DND-41 (cell line): ENCODE measurements around the gene PDS5B.
A peak's percentile ranks its signal among the peaks of the same experiment; 100 is the strongest.

Source experiments
- ATAC-seq: fragments of 200-7000 bp; cut with Tn5 transposase; 3 replicates; pipeline ENCODE4 v1.9.1; 2021; ENCODE audit warnings: low read depth; ENCODE audit not compliant: insufficient read depth
- DNase-seq: peaks from one replicate; pipeline ENCODE4 v3.0.0-alpha.2; 2020
- H2AFZ ChIP-seq: 2 replicates; pipeline ENCODE4 v1.6.0; 2012; ENCODE audit warnings: low read depth, low read length
- H3K27ac ChIP-seq: 2 replicates; pipeline ENCODE4 v1.5.1; 2012; ENCODE audit warnings: low read length, inconsistent platforms
- H3K27me3 ChIP-seq: fragments of 200-600 bp; sonication (generic); 2 replicates; pipeline ENCODE4 v1.6.0; 2012; ENCODE audit warnings: low read length, mild to moderate bottlenecking, inconsistent platforms; ENCODE audit not compliant: insufficient read depth, poor library complexity
- H3K36me3 ChIP-seq: 2 replicates; pipeline ENCODE4 v1.5.1; 2012; ENCODE audit warnings: low read length, inconsistent platforms; ENCODE audit not compliant: insufficient read depth
- H3K4me1 ChIP-seq: 2 replicates; pipeline ENCODE4 v1.5.1; 2012; ENCODE audit warnings: mild to moderate bottlenecking, low read length; ENCODE audit not compliant: insufficient read depth
- H3K4me2 ChIP-seq: 2 replicates; pipeline ENCODE4 v1.6.0; 2012; ENCODE audit warnings: mild to moderate bottlenecking, moderate library complexity, low read length, inconsistent platforms; ENCODE audit not compliant: insufficient read depth
- H3K4me3 ChIP-seq, 2 experiments: fragments of 200-600 bp in 1 of 2; shearing (Covaris generic) in 1 of 2; 2 replicates each; pipeline ENCODE4 v1.5.1; 2012 to 2016; ENCODE audit warnings: inconsistent platforms in 2 of 2, low read length in 2 of 2, mild to moderate bottlenecking in 2 of 2, low read depth in 1 of 2, moderate library complexity in 1 of 2
- H3K79me2 ChIP-seq: 2 replicates; pipeline ENCODE4 v1.6.0; 2012; ENCODE audit warnings: low read length, inconsistent platforms; ENCODE audit not compliant: insufficient read depth
- H3K9ac ChIP-seq: 2 replicates; pipeline ENCODE4 v1.6.0; 2012; ENCODE audit warnings: low read depth, mild to moderate bottlenecking, inconsistent platforms, low read length, moderate library complexity
- H3K9me3 ChIP-seq: 2 replicates; pipeline ENCODE4 v1.5.1; 2012; ENCODE audit warnings: low read length, moderate library complexity, mild to moderate bottlenecking, inconsistent platforms; ENCODE audit not compliant: insufficient read depth, severe bottlenecking
- H4K20me1 ChIP-seq: 2 replicates; pipeline ENCODE4 v1.6.0; 2012; ENCODE audit warnings: low read length; ENCODE audit not compliant: insufficient read depth
- EZH2 ChIP-seq: IDR thresholded peaks from 3 replicates; pipeline ENCODE4 v1.6.1; 2012; ENCODE audit warnings: borderline replicate concordance, low read depth, mild to moderate bottlenecking, moderate library complexity, low read length, inconsistent platforms; ENCODE audit not compliant: severe bottlenecking
- TF ChIP-seq, protein P1 (sequence below): IDR thresholded peaks from 2 replicates; pipeline ENCODE4 v1.5.1; 2012; ENCODE audit warnings: borderline replicate concordance, low read length, moderate library complexity, mild to moderate bottlenecking; ENCODE audit not compliant: poor library complexity, severe bottlenecking; ENCODE audit errors: extremely low read depth

The PDS5B gene

DNA sequence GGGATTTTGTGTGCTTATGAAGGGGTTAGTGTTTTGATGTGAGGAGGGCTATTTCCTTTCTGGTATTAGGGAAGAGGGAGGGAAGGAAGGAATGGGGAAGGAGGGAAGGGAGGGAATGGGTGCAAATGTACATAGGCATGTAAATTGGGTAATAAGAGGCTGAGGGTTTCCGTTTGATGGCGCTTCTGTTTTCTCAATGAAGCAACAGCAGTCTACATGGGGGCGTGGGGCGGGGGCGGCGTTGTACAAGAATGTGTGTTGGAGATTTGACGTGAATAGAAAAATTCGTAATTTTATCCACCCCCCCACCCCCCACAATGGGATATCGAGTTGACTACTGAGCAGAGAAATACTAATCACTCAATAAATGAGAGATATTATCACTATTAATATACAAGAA lies 52.5 kb downstream of the PDS5B start:
- H3K4me3 ChIP-seq: no peak overlapping the region
- peaks cover 99% of the 10 kb centered on the region for H3K79me2 ChIP-seq
- no peaks in the 10 kb centered on the region for H3K27me3 ChIP-seq
- no peaks in the 10 kb centered on the region; the same call in 1 of the 2 replicates for H3K4me1 ChIP-seq
- TF ChIP-seq, protein P1, sequence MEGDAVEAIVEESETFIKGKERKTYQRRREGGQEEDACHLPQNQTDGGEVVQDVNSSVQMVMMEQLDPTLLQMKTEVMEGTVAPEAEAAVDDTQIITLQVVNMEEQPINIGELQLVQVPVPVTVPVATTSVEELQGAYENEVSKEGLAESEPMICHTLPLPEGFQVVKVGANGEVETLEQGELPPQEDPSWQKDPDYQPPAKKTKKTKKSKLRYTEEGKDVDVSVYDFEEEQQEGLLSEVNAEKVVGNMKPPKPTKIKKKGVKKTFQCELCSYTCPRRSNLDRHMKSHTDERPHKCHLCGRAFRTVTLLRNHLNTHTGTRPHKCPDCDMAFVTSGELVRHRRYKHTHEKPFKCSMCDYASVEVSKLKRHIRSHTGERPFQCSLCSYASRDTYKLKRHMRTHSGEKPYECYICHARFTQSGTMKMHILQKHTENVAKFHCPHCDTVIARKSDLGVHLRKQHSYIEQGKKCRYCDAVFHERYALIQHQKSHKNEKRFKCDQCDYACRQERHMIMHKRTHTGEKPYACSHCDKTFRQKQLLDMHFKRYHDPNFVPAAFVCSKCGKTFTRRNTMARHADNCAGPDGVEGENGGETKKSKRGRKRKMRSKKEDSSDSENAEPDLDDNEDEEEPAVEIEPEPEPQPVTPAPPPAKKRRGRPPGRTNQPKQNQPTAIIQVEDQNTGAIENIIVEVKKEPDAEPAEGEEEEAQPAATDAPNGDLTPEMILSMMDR: no peak
- TF ChIP-seq EZH2: no peak
- no peak overlapping the region for H2AFZ ChIP-seq
- no peaks in the 10 kb centered on the region for H3K9me3 ChIP-seq
- no peak overlapping the region for H3K9ac ChIP-seq
- ATAC-seq: no peak
- no peak overlapping the region for H3K27ac ChIP-seq
- H3K36me3 ChIP-seq: no peaks in the 10 kb centered on the region
- no peak overlapping the region for H3K4me2 ChIP-seq
- DNase-seq: no peak
- H4K20me1 ChIP-seq: peaks cover 64% of the 10 kb centered on the region

DNA sequence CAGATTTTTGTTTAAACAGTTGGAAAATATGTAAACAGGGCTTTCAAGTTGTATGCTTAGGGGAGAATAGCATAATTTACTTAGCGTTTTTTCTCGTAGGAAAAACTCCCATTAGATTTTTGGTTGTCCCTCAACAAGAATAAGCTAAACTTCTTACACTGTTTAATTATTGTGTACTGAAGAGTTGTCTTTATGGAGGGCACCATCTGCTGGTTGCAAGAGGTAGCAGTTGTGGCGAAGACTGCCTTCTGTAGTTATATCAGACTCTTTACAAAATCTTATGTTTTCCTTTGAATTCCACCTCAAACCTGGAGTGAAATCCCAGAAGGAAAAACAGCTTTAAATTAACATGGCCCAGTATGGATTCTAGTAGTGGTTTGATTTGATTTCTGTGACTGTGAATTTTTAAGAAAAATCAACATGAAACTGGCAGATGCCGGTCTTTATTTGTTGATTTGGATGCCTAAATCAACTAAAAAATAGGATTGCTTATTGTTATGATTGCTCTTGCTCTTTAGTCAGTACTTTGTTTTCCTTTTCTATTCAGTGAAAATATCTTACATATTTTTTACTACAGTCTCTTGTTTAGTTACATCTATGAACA lies 53.4 kb downstream of the PDS5B start:
- no peak overlapping the region for H3K4me2 ChIP-seq
- no peaks in the 10 kb centered on the region for H3K36me3 ChIP-seq
- H4K20me1 ChIP-seq: peaks cover 70% of the 10 kb centered on the region
- H3K27me3 ChIP-seq: no peaks in the 10 kb centered on the region
- peak; percentile 61 for DNase-seq
- H3K4me1 ChIP-seq: no peaks in the 10 kb centered on the region; the same call in 1 of the 2 replicates
- H3K9me3 ChIP-seq: no peaks in the 10 kb centered on the region
- no peak overlapping the region for H2AFZ ChIP-seq
- no peak for TF ChIP-seq EZH2
- TF ChIP-seq, protein P1: peak; percentile 86
- H3K4me3 ChIP-seq: no peak overlapping the region
- H3K79me2 ChIP-seq: peaks cover 99% of the 10 kb centered on the region
- ATAC-seq: peak; percentile 96
- H3K9ac ChIP-seq: no peak overlapping the region
- H3K27ac ChIP-seq: no peak overlapping the region

DNA sequence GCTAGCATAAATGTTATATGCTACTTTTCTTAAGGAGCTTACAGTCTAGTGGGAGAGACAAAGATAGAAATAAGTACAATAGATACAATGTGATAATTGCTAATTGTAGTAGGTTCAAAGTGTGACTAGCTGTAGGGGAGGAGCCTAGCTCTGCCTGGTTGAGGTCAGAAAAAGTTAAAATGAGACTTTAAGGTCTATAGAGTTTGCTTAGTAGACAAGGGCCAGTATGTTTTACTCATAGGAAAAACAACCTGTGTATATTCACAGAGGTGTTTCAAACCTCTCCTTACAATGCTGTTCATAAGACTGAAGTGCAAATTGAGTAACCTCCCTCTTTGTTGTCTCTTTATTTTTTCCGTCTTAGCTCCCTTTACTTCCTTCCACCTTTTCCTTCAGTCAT lies 56.1 kb downstream of the PDS5B start:
- no peaks in the 10 kb centered on the region for H3K9me3 ChIP-seq
- DNase-seq (no peak), ATAC-seq (no peak)
- no peak overlapping the region for H3K9ac ChIP-seq
- peaks cover 3% of the 10 kb centered on the region for H3K4me1 ChIP-seq
- H3K79me2 ChIP-seq: peaks cover 100% of the 10 kb centered on the region
- no peaks in the 10 kb centered on the region for H3K36me3 ChIP-seq
- H3K4me3 ChIP-seq: no peak overlapping the region
- H4K20me1 ChIP-seq: peaks cover 79% of the 10 kb centered on the region
- H3K27me3 ChIP-seq: no peaks in the 10 kb centered on the region
- no peak overlapping the region for H3K27ac ChIP-seq
- no peak for TF ChIP-seq EZH2
- TF ChIP-seq, protein P1: no peak
- no peak overlapping the region for H2AFZ ChIP-seq
- no peak overlapping the region for H3K4me2 ChIP-seq
